ENCODE measurements around the gene EFHC2. TPM values are rescaled to one million over a fixed set of nuclear protein-coding genes. Genes with fewer than 3 reads are reported as not detected.

The EFHC2 gene
- total and polyA plus RNA-seq, 12 donors, result 0.11 to 1.2 (median 0.35) TPM; not detected in 5

GRCh38 chrX:44157858-44158257 lies 185.6 kb downstream of the EFHC2 start:
- Histone ChIP-seq H3K9me3 (replicated peaks in 1 of 3) (no peaks in the 10 kb centered on the region), H3K36me3 (replicated peaks in 1 of 2) (no peaks in the 10 kb centered on the region), H3K27me3 (no peaks in the 10 kb centered on the region), H3K4me1 (replicated peaks in 1 of 2) (no peaks in the 10 kb centered on the region), H3K27ac (no peak overlapping the region), H3K4me3 (no peak overlapping the region)
- intact Hi-C loops (cut with DNase I), result no loop called here
- DNase-seq, result no peak
- 83 to 95% (median 85%) methylated on average over 1 to 2 of the region's 2 CpGs for WGBS, 4 donors
- TF ChIP-seq CTCF (IDR thresholded peaks at IDR 0.05) (no peak), POLR2A (IDR thresholded peaks at IDR 0.05) (no peak)

- Histone ChIP-seq H3K4me1 (replicated peaks in 1 of 2) (no peaks in the 10 kb centered on the region), H3K27ac (no peak overlapping the region), H3K36me3 (replicated peaks in 1 of 2) (no peaks in the 10 kb centered on the region), H3K9me3 (replicated peaks in 1 of 3) (no peaks in the 10 kb centered on the region), H3K27me3 (no peaks in the 10 kb centered on the region), H3K4me3 (no peak overlapping the region)
- intact Hi-C loops (cut with DNase I), result no loop called here
- TF ChIP-seq POLR2A (IDR thresholded peaks at IDR 0.05), result no peak
- no peak for TF ChIP-seq CTCF (IDR thresholded peaks at IDR 0.05)
- no peak for DNase-seq
Observed at GRCh38 chrX:44157283-44157682, 186.2 kb downstream of the EFHC2 start.

- WGBS, 4 donors, result 58 to 90% (median 75%) methylated on average over 3 of the region's 3 CpGs
- intact Hi-C loops (cut with DNase I), result no loop called here
- Histone ChIP-seq H3K36me3 (replicated peaks in 1 of 2) (no peaks in the 10 kb centered on the region), H3K27ac (no peak overlapping the region), H3K27me3 (no peaks in the 10 kb centered on the region), H3K9me3 (replicated peaks in 1 of 3) (no peaks in the 10 kb centered on the region), H3K4me3 (no peak overlapping the region), H3K4me1 (replicated peaks in 1 of 2) (no peaks in the 10 kb centered on the region)
- DNase-seq, result no peak
- no peak for TF ChIP-seq POLR2A (IDR thresholded peaks at IDR 0.05)
- TF ChIP-seq CTCF (IDR thresholded peaks at IDR 0.05), result no peak
Observed at GRCh38 chrX:44156726-44157125, 186.7 kb downstream of the EFHC2 start.

- 73 to 86% (median 76%) methylated on average over 4 of the region's 4 CpGs for WGBS, 4 donors
- TF ChIP-seq POLR2A (IDR thresholded peaks at IDR 0.05) (no peak), CTCF (IDR thresholded peaks at IDR 0.05) (no peak)
- Histone ChIP-seq H3K36me3 (replicated peaks in 1 of 2) (no peaks in the 10 kb centered on the region), H3K4me3 (no peak overlapping the region), H3K27ac (no peak overlapping the region), H3K4me1 (replicated peaks in 1 of 2) (no peaks in the 10 kb centered on the region), H3K27me3 (peaks cover 9% of the 10 kb centered on the region), H3K9me3 (replicated peaks in 1 of 3) (no peaks in the 10 kb centered on the region)
- DNase-seq, result no peak
- intact Hi-C loops (cut with DNase I), result no loop called here
Observed at GRCh38 chrX:44155126-44155525, 188.3 kb downstream of the EFHC2 start.
